ENCODE data around the gene RASGRF1.

Gene RASGRF1

GRCh38 chr15:79084308-79084968 lies 6.1 kb downstream of the RASGRF1 start:
- TF ChIP-seq MYC (IDR thresholded peaks at IDR 0.05; ENCODE audit: low read depth, low read length) (no peak), POLR2A (IDR thresholded peaks at IDR 0.05; ENCODE audit: extremely low read depth, insufficient read length) (no peak), MAX (IDR thresholded peaks at IDR 0.05; ENCODE audit: low read depth, low read length) (no peak)
- TF ChIP-seq, protein P1, sequence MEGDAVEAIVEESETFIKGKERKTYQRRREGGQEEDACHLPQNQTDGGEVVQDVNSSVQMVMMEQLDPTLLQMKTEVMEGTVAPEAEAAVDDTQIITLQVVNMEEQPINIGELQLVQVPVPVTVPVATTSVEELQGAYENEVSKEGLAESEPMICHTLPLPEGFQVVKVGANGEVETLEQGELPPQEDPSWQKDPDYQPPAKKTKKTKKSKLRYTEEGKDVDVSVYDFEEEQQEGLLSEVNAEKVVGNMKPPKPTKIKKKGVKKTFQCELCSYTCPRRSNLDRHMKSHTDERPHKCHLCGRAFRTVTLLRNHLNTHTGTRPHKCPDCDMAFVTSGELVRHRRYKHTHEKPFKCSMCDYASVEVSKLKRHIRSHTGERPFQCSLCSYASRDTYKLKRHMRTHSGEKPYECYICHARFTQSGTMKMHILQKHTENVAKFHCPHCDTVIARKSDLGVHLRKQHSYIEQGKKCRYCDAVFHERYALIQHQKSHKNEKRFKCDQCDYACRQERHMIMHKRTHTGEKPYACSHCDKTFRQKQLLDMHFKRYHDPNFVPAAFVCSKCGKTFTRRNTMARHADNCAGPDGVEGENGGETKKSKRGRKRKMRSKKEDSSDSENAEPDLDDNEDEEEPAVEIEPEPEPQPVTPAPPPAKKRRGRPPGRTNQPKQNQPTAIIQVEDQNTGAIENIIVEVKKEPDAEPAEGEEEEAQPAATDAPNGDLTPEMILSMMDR (IDR thresholded peaks at IDR 0.05; ENCODE audit: low read depth, low read length) = no peak
- DNase-seq (ENCODE audit: low read depth) = no peak
- no peak overlapping the region for H3K4me3 ChIP-seq (ENCODE audit: low read depth, low read length)

DNA sequence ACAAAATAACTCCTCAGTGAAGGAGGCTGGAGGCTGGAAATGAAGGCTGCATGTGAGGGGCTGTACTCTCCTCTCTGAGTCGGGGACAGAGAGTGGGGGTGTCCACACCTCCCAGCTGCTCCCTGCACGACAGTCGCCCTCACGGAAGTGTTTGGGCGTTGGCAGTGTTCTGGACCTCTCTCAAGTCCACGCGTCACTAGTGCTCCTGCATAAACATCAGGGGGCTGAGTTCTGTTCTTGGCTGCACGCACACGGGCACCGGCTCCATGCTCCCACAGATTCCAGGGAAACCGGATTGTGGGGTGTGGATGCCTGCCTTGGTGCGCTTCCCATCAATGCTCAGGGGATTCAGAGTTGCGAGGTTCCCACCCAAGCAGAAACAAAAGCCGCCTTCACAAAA lies 7.4 kb downstream of the RASGRF1 start:
- DNase-seq (ENCODE audit: low read depth) = no peak
- TF ChIP-seq MAX (IDR thresholded peaks at IDR 0.05; ENCODE audit: low read depth, low read length) (no peak), MYC (IDR thresholded peaks at IDR 0.05; ENCODE audit: low read depth, low read length) (no peak), POLR2A (IDR thresholded peaks at IDR 0.05; ENCODE audit: extremely low read depth, insufficient read length) (no peak)
- TF ChIP-seq, protein P1 (IDR thresholded peaks at IDR 0.05; ENCODE audit: low read depth, low read length) = no peak
- no peak overlapping the region for H3K4me3 ChIP-seq (ENCODE audit: low read depth, low read length)

DNA sequence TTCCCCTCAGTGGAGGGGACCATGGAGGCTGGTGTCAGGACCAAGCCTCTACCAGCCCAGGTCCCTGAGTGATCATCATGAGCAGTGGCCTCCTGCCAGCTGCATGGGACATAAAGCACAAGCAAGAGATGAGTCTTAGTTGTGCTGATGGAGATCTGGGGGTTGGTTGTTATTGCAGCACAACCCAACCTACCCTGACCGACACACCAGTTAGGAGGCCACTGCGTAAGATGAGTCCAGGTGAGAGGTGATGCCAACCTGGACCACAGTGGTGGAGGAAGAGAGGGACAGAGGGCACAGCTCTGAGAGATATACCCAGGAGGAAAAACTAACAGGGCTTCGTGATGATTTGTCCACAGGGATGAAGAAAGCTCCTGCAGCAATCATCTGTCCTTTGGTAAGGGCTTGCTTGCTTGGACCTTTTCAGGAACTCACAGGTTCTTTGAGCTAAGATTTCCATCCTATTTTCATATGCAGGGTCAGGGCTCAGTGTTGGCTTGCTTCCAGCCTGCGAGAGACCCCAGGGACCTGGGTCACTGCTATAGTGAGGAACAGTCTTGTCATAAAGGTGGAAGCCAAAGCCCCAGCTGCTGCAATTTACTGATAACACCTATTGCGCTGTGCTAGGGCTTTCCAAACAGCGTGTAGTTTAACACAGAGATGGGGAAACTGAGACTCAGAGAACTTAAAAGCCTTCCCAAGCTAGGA lies 8.1 kb downstream of the RASGRF1 start:
- H3K4me3 ChIP-seq (ENCODE audit: low read depth, low read length) = no peak overlapping the region
- no peak for DNase-seq (ENCODE audit: low read depth)
- TF ChIP-seq POLR2A (IDR thresholded peaks at IDR 0.05; ENCODE audit: extremely low read depth, insufficient read length) (no peak), MYC (IDR thresholded peaks at IDR 0.05; ENCODE audit: low read depth, low read length) (no peak), MAX (IDR thresholded peaks at IDR 0.05; ENCODE audit: low read depth, low read length) (no peak)
- TF ChIP-seq, protein P1 (IDR thresholded peaks at IDR 0.05; ENCODE audit: low read depth, low read length) = no peak

- no peak for TF ChIP-seq MYC (IDR thresholded peaks at IDR 0.05; ENCODE audit: low read depth, low read length)
- TF ChIP-seq POLR2A (IDR thresholded peaks at IDR 0.05; ENCODE audit: extremely low read depth, insufficient read length) = no peak
- TF ChIP-seq MAX (IDR thresholded peaks at IDR 0.05; ENCODE audit: low read depth, low read length) = no peak
- TF ChIP-seq, protein P1 (IDR thresholded peaks at IDR 0.05; ENCODE audit: low read depth, low read length) = no peak
- peak; percentile 58 for DNase-seq (ENCODE audit: low read depth)
- H3K4me3 ChIP-seq (ENCODE audit: low read depth, low read length) = no peak overlapping the region
Observed at GRCh38 chr15:79078763-79079410, 11.7 kb downstream of the RASGRF1 start.

DNA sequence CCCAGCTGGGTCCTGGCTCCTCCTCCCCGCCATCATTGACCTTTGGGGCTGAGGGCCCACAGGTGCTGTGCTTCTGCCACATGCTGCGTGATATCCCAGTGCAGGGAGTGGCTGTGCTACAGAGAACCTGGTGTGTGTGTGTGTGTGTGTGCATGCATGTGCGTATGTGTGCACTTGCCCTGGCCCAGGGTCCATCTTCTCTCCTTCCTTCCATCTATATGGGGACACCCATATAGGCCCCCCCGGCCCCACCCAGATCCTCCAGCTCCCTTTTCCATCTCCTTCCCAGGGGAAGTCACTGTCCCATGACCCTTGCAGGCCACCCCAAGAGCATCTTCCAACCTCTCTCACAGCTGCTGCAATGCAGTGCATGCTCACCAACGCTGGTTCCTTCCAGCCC lies 12.6 kb downstream of the RASGRF1 start:
- H3K4me3 ChIP-seq (ENCODE audit: low read depth, low read length) = no peak overlapping the region
- TF ChIP-seq MAX (IDR thresholded peaks at IDR 0.05; ENCODE audit: low read depth, low read length) = no peak
- TF ChIP-seq, protein P1 (IDR thresholded peaks at IDR 0.05; ENCODE audit: low read depth, low read length) = no peak
- no peak for TF ChIP-seq POLR2A (IDR thresholded peaks at IDR 0.05; ENCODE audit: extremely low read depth, insufficient read length)
- TF ChIP-seq MYC (IDR thresholded peaks at IDR 0.05; ENCODE audit: low read depth, low read length) = no peak
- DNase-seq (ENCODE audit: low read depth) = no peak

Data from NB4 (cell line).